Hepatic stellate cell (primary cell): ENCODE measurements around the gene ASB16.
A peak's percentile ranks its signal among the peaks of the same experiment; 100 is the strongest.
"Not testable (repeated sequence)": the region's sequence is repeated elsewhere in the genome, so short reads cannot be mapped to it uniquely, and the experiment has no call there.

Experiments
- DNase-seq: peaks from one replicate; pipeline ENCODE4 v3.0.0; 2011; ENCODE audit warnings: low spot score

The ASB16 gene

DNA sequence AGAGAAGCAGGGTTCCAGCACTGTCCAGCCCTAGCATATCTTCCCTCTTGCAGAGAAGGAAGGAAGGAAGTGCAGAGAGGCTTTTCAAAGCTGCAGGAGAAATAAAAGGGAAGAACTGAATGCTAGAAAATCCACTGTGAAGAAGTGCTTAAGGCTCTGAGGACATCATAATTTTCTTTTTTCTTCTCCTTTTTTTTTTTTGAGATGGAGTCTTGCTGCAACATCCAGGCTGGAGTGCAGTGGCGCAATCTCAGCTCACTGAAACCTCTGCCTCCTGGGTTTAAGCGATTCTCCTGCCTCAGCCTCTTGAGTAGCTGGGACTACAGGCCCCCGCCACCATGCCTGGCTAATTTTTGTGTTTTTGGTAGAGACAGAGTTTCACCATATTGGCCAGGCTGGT is 21.4 kb upstream of the ASB16 start:
- DNase-seq: not testable (repeated sequence)

DNA sequence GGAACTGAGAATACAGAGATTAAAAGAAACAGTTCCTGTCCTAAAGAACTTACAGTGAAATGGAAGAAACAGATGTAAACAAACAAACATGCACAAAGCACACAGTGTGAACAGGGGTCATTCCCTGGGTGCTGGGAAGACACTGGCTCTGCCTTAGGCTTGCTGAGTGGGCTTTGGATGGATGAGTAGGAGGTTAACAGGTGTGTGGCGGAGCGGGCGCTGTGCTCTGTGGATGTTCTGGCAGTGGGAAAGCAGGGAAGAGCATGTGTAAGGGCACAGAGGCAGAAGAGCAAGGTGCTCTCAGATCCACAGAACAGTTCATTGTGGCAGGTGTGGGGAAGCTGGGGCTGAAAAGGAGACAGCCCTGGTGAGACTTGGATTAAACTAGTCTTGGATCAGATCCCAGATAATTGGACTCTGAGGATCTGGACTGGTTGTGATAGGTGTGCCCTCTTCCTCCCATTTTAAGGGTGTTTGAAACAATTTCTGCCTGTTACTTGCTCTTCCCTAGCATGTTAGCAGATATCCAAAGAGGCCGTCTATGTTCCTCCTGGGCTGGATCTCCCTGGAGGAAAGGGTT is 20.7 kb upstream of the ASB16 start:
- no peak for DNase-seq

DNA sequence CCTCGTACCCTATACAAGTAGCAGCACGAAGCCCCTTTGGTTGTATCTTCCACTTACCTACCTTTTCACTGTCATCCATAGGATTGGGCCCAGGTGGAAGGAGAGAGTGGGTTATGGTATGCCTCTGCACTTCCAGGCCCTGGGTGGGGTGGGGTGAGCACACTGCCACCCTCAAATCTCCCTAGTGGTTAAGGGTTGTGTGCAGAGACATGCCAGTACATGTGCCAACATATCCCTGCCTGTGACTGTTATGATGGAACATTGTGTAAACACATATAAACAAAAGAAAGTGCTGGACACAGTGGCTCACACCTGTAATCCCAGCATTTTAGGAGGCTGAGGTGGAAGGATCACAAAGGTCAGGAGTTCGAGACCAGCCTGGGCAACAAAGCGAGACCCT is 17.6 kb upstream of the ASB16 start:
- no peak for DNase-seq

DNA sequence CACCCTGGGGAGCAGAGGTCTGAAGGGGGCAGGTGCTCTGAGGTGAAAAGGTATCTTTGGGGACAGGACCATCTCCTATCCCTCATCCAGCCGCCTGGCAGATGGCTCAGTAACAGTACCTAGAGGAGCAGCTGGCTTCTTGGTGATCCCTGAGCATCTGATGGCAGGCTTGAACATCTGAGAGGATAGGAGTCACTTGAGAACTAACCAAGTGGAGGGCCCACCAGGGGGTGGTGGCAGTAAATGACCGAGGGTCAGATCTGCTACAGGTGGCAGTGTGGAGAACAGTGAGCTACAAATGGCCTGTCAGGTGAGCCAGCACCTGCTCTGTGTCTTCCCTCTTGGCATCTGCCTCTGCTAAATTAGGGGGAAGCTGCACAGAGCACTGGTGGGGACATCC is 15.0 kb upstream of the ASB16 start:
- DNase-seq: no peak

DNA sequence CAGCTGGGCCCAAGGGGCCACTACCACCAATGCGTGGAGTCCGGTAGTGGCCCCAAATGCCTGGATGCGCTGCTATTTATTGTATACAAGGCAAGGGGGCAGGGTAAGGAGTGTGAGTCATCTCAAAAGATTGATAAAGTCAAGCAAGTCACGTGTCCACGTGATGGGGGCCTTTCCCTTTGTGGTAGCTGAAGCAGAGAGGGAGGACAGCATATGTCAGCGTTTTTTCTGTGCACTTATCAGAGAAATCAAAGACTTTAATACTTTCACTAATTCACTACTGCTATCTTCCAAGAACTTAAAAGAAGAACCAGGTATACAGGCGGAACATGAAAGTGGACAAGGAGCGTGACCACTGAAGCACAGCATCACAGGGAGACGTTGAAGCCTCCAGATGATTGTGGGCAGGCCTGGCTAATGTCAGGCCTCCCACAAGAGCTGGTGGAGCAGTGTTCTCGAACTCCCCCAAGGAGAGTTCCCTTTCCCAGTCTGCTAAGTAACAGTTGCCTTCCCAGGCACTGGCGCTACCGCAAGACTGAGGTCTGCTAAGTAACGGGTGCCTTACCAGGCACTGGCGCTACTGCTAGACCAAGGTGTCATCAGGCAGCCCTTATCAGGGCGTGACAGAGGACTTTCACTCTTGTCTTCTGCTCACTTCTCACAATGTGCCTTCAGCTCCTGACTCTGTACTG is 10.8 kb upstream of the ASB16 start:
- DNase-seq: no peak

DNA sequence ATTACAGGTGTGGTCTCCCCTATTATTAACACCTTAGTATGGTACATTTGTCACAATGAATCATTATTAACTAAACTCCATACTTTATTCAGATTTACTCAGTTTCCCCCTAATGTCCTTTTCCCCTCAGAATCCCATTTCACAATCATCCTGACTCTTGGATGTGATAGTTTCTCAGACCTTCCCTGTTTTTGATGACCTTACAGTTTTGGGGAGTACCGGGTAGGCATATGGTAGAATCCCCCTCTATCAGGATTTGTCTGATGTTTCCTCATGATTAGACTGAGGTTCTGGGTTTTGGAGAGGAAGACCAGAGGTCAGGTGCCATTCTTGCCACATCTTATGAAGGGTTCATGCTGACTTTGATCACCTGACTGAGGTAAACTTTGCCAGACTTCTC is 6.0 kb upstream of the ASB16 start:
- DNase-seq: no peak

DNA sequence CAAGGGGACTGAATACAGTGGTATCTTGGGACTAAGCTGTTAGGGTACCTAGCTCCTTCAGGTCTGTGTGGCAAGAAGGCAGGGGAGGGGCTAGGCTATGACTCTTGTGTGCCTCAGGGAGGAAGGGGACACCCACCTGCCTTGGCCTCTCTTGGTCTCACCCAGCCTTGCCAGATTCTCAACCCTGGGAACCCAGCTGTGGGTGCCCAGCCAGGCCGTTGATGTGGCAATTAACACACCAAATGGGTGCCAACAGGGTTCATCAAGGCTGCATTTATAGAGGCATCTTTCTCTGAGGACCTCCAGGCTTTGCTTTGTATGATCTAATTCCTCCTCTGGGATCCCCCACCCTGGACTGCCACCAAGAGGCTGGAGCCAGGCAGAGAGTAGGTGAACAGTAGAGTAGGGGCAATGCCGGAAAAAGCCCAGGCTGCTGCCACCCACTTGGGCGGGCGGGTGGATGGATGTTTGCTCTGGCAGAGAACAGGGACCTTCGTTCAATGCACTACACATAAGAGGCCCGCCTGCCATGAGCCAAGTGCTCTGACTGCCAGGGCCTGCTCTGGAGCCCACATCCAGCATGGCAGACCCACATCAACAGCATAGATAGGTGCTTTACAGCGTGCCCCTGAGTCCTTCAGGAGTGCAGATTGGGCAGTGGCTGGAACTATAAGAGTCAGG is 3.2 kb upstream of the ASB16 start:
- no peak for DNase-seq

DNA sequence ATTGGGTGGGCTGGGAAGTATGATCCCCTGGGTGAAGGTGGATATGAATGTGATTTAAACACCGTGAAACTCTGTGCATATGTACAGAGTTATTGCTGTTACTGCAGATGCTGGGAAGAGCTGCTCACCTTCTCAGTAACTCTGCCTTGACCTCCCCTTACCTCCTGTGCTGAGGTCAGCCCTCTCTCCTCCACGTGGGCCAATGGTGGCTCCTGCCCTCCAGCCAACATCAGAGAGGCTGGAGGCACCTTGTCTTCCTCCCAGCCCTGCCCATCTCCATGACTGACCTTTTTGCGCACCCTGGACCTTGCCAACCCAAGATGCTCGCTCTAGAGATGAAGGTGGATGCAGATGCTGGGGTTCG is 387 bp upstream of the ASB16 start:
- DNase-seq: no peak

DNA sequence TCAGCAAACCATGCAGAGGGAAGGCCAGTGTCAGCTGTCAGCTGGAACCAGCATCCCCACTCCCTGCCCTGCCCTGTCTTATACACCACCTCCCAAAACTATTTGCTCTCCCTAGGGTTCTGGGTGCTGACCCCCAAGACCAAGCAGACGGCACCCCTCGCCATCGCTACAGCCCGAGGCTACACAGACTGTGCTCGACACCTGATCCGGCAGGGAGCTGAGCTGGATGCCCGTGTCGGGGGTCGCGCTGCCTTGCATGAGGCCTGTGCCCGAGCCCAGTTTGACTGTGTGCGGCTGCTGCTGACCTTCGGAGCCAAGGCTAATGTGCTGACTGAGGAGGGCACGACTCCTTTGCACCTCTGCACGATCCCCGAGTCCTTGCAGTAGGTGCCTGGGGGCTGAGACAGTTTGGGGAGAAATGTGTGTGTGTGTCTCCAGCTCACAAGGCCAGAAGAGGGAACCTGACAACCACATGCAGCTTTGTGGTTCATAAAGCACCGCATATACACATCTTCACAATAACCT is 1.5 kb downstream of the ASB16 start:
- no peak for DNase-seq

DNA sequence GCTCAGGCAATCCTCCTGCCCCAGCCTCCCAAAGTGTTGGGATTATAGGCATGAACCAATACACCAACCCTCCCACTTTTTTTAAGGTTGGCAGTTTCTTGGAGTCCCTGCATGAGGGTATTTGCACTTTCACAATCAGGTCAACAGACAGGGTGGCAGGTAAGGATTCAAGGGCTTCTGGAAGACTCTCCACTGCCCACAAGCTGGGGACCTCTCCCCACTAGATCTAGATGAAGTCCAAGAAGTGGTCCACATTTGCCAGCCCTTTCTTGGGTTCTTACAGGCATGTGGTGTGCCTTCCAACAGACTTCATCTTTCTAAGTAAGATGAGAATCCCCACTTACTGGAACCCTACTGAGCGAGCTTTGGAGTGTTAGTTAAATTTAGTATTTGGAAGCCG is 3.9 kb downstream of the ASB16 start:
- no peak for DNase-seq

DNA sequence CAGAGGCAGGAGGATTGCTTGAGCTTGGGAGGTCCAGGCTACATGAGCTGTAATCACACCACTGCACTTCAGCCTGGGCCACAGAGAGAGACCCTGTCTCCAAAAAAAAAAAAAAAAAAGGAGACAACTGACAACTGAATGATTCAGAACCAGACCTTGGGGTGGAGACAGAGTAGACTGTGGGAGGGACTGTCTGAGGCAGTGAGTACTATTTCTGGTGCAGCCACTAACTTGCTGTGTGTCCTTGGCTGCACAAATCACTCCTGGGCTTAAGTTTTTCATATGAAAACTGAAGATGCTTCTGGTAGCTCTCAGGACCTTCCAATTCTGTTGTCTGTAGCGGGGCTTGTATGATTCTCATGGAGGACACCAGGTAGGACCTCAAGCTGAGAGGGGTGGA is 5.8 kb downstream of the ASB16 start:
- peak; percentile 65 for DNase-seq

DNA sequence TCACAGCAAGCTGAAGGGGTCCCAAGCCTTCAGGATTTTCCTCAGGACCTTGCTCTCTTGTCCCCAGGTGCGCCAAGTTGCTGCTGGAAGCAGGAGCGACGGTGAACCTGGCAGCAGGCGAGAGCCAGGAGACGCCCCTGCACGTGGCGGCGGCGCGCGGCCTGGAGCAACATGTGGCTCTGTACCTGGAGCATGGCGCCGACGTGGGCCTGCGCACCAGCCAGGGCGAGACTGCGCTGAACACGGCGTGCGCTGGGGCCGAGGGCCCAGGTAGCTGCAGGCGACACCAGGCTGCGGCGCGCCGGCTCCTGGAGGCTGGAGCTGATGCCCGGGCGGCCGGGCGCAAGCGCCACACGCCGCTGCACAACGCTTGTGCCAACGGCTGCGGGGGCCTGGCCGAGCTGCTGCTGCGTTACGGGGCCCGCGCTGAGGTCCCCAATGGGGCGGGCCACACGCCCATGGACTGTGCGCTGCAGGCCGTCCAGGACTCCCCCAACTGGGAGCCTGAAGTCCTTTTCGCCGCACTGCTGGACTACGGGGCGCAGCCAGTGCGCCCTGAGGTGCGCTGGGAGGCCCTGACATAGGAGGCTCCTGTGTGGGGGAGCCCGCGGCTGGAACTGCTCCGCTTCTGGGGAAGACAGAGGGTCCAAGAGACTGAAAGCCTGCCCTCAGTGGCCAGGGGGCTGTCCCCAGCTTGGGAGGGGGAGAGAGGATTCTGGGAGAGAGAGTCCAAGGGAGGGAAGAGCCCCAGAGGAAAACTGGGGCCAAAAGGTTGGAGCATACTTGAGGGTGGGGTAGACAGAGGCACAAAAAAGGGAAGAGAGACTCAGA is 6.4 kb downstream of the ASB16 start:
- no peak for DNase-seq

DNA sequence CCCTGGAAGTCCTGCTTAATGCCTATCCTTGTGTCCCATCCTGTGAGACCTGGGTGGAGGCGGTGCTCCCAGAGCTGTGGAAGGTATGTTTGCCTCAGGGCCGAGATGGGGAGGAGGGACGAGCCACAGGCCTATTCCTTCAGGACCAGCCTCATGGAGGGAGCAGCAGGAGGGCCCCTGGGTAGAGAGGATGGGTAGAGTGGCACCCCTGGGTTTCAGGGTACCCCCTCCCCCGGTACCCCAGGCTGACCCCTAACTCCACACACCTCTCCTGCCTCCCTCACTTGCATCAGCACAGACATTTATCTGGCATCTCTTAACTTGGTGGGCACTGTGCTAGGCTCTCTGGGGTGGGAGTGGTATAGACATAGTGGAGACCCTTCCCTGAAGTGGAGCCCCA is 7.1 kb downstream of the ASB16 start:
- DNase-seq: no peak

DNA sequence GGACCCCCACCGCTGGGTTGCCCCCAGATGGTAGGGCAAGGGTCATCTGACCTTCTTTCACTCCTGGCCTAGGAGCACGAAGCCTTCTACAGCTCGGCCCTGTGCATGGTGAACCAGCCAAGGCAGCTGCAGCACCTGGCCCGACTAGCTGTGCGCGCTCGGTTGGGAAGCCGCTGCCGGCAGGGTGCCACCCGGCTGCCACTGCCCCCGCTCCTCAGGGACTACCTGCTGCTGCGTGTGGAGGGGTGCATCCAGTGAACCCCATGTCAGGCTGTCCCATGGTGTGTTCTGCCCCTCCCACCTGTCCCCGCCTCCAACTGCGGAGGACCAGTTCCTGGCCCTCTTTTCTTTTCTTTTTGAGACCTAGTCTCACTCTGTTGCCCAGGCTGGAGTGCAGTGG is 7.6 kb downstream of the ASB16 start:
- DNase-seq: no peak

DNA sequence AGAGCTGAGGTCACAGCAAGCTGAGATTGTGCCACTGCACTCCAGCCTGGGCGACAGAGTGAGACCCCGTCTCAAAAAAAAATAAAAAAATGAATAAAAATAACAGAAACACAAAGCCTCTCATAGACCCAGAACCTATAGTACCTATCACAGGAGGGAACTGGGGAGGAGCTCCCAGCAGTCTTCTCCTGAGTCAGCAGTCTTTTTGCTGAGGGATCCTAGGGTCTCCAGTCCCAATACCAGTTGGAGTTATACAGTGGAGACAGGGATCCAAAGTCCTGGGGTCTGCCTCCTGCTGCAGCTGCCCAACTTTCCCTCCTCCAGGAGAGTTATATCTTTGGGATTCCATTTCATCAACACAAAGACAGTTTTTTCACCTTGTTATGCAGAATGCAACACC is 12.5 kb downstream of the ASB16 start:
- no peak for DNase-seq

DNA sequence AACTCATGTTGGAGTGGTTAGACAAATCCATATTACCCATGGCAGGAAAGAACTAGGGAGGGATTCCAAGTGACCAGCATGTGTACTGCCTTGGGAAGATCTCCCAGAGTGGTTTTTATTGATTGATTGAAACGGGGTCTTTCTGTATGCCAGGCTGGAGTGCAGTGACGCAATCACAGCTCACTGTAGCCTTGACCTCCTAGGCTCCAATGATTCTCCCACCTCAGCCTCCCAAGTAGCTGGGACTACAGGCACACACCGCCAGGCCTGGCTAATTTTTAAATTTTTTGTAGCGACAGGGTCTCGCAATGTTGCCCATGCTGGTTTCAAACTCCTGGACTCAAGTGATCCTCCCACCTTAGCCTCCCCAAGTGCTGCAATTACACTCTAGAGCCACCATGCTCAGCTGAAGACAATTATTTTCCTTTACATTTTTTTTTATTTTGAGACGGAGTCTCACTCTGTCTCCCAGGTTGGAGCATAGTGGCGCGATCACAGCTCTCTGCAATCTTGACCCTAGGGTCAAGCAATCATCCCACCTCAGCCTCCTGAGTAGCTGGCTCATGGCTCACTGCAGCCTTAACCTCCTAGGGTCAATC is 13.8 kb downstream of the ASB16 start:
- DNase-seq: no peak

DNA sequence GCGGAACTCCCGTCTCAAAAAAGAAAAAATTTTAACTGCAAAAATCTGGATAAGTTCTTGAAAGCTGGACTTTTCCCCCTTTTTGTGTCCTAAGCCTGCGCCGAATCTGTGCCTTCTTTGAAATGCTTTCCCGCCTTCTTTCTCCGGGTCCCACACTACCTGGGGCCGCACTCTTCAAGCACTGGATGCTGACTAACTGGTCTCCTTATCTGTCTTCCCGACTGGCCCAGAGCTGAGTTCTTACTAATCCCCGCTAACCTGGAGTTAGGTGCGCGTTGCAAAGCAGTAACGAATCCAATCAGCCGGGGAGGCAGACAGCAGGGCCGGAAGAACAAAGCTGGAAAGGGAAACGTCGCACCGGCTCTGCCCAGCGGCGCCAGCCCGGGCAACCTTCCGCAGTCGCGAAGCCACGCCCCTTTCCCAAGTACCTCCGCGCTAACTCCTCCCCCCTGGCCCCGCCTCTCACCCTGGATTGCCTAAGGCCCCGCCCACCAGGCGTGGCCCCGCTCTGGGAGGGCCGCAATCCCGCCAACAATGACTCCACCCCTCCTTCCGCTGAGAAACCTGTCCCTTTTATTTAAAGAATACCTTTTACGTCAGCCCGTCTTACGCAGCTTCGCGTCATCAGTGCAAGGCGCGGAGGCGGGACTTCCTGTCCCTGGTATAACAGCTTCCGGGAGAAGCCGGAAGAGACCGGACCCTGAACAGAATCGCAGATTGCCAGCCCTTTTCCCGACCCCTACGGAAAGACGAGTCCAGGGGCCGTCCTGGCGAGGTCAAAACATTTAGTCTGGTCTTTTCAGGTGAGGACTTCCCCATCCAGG is 16.0 kb downstream of the ASB16 start, which contains the start of gene TMUB2:
Gene TMUB2 (plus strand): TSS at position 666 of the 824 bp plus-strand sequence. CDS start 737 bp downstream, outside the sequence.
- DNase-seq: peak; percentile 100

DNA sequence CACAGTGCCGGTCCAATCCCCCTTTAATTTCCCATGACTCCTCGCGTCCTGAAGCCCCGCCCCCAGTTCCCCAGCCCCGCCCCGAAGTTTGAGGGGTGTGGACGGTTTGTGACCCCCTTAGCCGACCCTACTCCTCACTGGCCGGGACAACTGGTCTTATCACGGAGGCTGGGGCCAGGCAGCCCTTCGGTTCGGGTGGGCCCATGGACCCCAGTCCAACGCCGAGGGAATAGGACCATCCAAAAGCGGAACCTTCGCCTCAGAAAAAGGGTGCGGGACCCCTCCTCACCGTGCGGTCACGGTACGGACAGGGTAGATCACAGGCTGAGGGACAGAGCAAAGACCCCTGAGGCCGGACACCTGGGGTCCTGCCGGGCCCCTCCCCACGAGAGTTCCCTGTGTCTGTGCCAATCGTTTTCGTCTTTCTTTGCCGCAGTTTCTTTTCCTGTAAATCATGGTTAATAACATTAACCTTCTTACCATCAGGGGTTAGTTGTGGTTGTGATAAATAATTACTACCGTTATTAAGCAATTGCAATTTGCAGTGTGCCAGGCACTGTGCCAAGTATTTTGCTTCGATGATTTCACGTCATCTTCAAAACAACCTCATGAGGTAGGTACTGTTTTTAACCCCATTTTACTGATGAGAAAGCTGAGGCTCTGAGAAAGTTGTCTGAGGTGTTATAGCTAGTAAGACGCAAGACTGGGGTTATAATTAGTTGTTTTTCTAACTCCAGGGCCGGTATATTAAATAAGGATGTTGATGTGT is 16.8 kb downstream of the ASB16 start:
- no peak for DNase-seq

DNA sequence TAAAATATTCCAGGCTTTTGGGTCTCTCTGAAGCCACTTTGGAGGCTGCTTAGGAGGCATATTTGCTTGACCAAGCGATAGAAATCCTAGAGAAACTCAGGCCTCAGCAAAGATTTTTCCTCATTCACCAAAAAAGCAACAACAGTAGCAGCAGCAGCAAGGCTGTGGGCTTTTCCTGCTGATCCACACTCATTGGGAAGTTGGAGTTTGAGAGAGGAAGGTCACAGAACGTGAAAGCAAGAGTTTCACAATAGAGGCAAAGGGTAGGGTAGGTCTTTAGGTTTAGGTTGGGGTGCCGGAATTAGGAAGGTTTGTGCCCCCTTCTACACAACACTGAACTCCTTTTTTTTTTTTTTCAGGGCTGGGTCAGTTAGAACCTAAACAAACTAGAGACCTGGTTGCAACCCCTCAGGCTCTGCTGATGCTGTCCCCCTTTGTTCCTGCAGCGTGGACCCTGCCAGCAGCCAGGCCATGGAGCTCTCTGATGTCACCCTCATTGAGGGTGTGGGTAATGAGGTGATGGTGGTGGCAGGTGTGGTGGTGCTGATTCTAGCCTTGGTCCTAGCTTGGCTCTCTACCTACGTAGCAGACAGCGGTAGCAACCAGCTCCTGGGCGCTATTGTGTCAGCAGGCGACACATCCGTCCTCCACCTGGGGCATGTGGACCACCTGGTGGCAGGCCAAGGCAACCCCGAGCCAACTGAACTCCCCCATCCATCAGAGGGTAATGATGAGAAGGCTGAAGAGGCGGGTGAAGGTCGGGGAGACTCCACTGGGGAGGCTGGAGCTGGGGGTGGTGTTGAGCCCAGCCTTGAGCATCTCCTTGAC is 18.3 kb downstream of the ASB16 start:
- DNase-seq: no peak
